ENCODE results near the gene EEFSEC. TPM values are rescaled to one million over a fixed set of nuclear protein-coding genes. Genes with fewer than 3 reads are reported as not detected.

The EEFSEC gene
- total RNA-seq, 1 experiment from 2014 or later, result 21.3 TPM

GRCh38 chr3:128455116-128455515, 301.8 kb downstream of the EEFSEC start:
- no peak for DNase-seq
- CTCF ChIA-PET, result no interaction called here
- Histone ChIP-seq H3K36me3 (ENCODE audit: low read depth) (no peaks in the 10 kb centered on the region), H3F3A (ENCODE audit: insufficient read depth, low read depth) (no peaks in the 10 kb centered on the region), H3K9me3 (ENCODE audit: insufficient read depth, low read depth) (no peaks in the 10 kb centered on the region), H4K20me1 (ENCODE audit: insufficient read depth) (no peaks in the 10 kb centered on the region), H3K4me2 (no peak overlapping the region), H3K79me2 (ENCODE audit: low read depth) (no peaks in the 10 kb centered on the region), H3K9me2 (ENCODE audit: insufficient read depth) (no peaks in the 10 kb centered on the region), H3K4me3 (no peak overlapping the region), H3K4me1 (replicated peaks; ENCODE audit: insufficient read depth) (peaks cover 12% of the 10 kb centered on the region), H3K27me3 (ENCODE audit: insufficient read depth, low read depth) (no peaks in the 10 kb centered on the region), H3K27ac (no peak overlapping the region), H2AFZ (no peak overlapping the region)
- BruUV-seq (replicated peaks), result no TSS peak
- intact Hi-C loops (cut with micrococcal nuclease; ENCODE audit: unreplicated experiment), result no loop called here
- TF ChIP-seq EZH2 (IDR thresholded peaks at IDR 0.05; ENCODE audit: low read depth), result no peak
- TF ChIP-seq, protein P1, sequence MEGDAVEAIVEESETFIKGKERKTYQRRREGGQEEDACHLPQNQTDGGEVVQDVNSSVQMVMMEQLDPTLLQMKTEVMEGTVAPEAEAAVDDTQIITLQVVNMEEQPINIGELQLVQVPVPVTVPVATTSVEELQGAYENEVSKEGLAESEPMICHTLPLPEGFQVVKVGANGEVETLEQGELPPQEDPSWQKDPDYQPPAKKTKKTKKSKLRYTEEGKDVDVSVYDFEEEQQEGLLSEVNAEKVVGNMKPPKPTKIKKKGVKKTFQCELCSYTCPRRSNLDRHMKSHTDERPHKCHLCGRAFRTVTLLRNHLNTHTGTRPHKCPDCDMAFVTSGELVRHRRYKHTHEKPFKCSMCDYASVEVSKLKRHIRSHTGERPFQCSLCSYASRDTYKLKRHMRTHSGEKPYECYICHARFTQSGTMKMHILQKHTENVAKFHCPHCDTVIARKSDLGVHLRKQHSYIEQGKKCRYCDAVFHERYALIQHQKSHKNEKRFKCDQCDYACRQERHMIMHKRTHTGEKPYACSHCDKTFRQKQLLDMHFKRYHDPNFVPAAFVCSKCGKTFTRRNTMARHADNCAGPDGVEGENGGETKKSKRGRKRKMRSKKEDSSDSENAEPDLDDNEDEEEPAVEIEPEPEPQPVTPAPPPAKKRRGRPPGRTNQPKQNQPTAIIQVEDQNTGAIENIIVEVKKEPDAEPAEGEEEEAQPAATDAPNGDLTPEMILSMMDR (conservative IDR thresholded peaks at IDR 0.05), result no peak
- POLR2A ChIA-PET (ENCODE audit: unreplicated experiment), result no interaction called here

DNA sequence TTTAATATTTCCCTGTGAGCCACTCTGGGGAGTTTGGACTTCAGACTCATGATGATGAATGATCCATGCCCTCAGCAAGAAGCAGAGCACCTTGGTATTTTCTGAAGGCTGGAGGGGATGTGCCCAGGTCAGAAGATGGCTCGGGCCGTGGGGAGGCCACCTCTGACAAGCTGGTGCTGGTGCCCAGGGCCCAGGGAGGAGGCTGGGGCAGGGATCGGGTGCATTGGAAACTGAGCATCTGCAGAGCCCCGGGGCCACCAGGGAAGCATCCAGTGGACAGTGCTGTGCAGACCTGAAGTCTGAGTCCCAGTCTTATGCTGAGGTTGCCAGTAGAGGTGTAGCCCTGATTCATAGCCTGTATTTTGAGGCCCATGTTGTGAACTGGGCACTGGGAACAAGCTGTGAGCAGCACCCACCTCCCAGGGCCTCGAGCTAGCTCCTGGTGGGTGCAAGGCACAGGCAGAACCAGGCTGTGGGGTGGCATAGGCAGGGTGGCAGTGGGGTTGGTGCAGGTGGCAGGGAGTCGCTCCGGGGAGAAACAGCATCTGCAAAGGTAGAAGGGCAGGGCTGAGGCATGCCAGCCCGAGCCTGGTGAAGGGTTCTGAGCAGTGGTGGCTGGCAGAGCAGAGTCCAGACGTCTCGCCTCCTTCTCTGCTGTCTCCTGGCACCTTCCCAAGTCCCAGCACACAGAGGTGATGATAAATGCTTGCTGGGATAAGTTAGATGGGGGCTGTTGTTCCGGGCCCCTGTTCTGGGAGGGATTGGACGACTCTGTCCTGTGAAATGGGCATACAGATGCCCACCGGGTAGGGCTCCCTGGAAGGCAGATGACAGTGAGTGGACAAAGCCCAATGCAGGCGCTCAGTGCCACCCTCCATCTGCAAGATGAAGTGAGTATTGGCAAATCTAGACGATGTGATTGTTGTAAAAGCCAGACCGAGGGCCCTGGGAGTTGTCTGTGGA, 302.8 kb downstream of the EEFSEC start:
- no peaks in the 10 kb centered on the region for H3K9me3 ChIP-seq (ENCODE audit: insufficient read depth, low read depth)
- H3K4me3 ChIP-seq, result no peak overlapping the region
- no peaks in the 10 kb centered on the region for H3K9me2 ChIP-seq (ENCODE audit: insufficient read depth)
- CTCF ChIA-PET, result no interaction called here
- no peak for TF ChIP-seq EZH2 (IDR thresholded peaks at IDR 0.05; ENCODE audit: low read depth)
- TF ChIP-seq, protein P1 (conservative IDR thresholded peaks at IDR 0.05), result no peak
- intact Hi-C loops (cut with micrococcal nuclease; ENCODE audit: unreplicated experiment), result no loop called here
- no TSS peak for BruUV-seq (replicated peaks)
- no peaks in the 10 kb centered on the region for H3K79me2 ChIP-seq (ENCODE audit: low read depth)
- no peak overlapping the region for H3K27ac ChIP-seq
- no peak overlapping the region for H2AFZ ChIP-seq
- no peaks in the 10 kb centered on the region for H3F3A ChIP-seq (ENCODE audit: insufficient read depth, low read depth)
- H3K27me3 ChIP-seq (ENCODE audit: insufficient read depth, low read depth), result no peaks in the 10 kb centered on the region
- no peaks in the 10 kb centered on the region for H4K20me1 ChIP-seq (ENCODE audit: insufficient read depth)
- H3K4me1 ChIP-seq (replicated peaks; ENCODE audit: insufficient read depth), result peaks cover 12% of the 10 kb centered on the region
- POLR2A ChIA-PET (ENCODE audit: unreplicated experiment), result no interaction called here
- no peak overlapping the region for H3K4me2 ChIP-seq
- no peaks in the 10 kb centered on the region for H3K36me3 ChIP-seq (ENCODE audit: low read depth)
- DNase-seq, result no peak

GRCh38 chr3:128456776-128457715, 303.8 kb downstream of the EEFSEC start:
- ChIA-PET POLR2A (ENCODE audit: unreplicated experiment) (no interaction called here), CTCF (no interaction called here)
- Histone ChIP-seq H3K27ac (no peak overlapping the region), H3K36me3 (ENCODE audit: low read depth) (no peaks in the 10 kb centered on the region), H3K4me3 (no peak overlapping the region), H2AFZ (no peak overlapping the region), H3K27me3 (ENCODE audit: insufficient read depth, low read depth) (no peaks in the 10 kb centered on the region), H3F3A (ENCODE audit: insufficient read depth, low read depth) (no peaks in the 10 kb centered on the region), H3K9me3 (ENCODE audit: insufficient read depth, low read depth) (no peaks in the 10 kb centered on the region), H4K20me1 (ENCODE audit: insufficient read depth) (no peaks in the 10 kb centered on the region), H3K79me2 (ENCODE audit: low read depth) (no peaks in the 10 kb centered on the region), H3K4me2 (no peak overlapping the region), H3K4me1 (replicated peaks; ENCODE audit: insufficient read depth) (peaks cover 12% of the 10 kb centered on the region), H3K9me2 (ENCODE audit: insufficient read depth) (no peaks in the 10 kb centered on the region)
- BruUV-seq (replicated peaks), result no TSS peak
- DNase-seq, result no peak
- intact Hi-C loops (cut with micrococcal nuclease; ENCODE audit: unreplicated experiment), result no loop called here
- TF ChIP-seq, protein P1 (conservative IDR thresholded peaks at IDR 0.05), result no peak
- TF ChIP-seq EZH2 (IDR thresholded peaks at IDR 0.05; ENCODE audit: low read depth), result no peak
